Smooth muscle cell (in vitro differentiated cells): ENCODE results near the gene CDC42BPB. TPM values are rescaled to one million over a fixed set of nuclear protein-coding genes. Genes with fewer than 3 reads are reported as not detected.

Experiments
- DNase-seq: peaks from one replicate; lab custom pipeline; 2025; ENCODE audit not compliant: unreplicated experiment; lab: John Stamatoyannopoulos, UW
- H2AFZ ChIP-seq: fragments of 200-600 bp; sonication (generic); 2 replicates; pipeline ENCODE4 v1.6.0; 2016; ENCODE audit warnings: antibody characterized with exemption, low read depth, mild to moderate bottlenecking
- H3F3A ChIP-seq: fragments of 200-600 bp; sonication (generic); 2 replicates; pipeline ENCODE4 v1.6.0; 2017; ENCODE audit warnings: antibody characterized with exemption, low read depth
- H3K27ac ChIP-seq: fragments of 200-600 bp; sonication (generic); 2 replicates; pipeline ENCODE4 v1.5.1; 2016; ENCODE audit warnings: low read depth, mild to moderate bottlenecking
- H3K27me3 ChIP-seq: fragments of 200-600 bp; sonication (generic); 2 replicates; pipeline ENCODE4 v1.6.1; 2016; ENCODE audit warnings: low read depth, mild to moderate bottlenecking
- H3K36me3 ChIP-seq: fragments of 200-600 bp; sonication (generic); 2 replicates; pipeline ENCODE4 v1.5.1; 2016; ENCODE audit warnings: low read depth
- H3K4me1 ChIP-seq: fragments of 200-600 bp; sonication (generic); 2 replicates; pipeline ENCODE4 v1.5.1; 2016; ENCODE audit warnings: low read depth
- H3K4me2 ChIP-seq: fragments of 200-600 bp; sonication (generic); 2 replicates; pipeline ENCODE4 v1.6.0; 2016; ENCODE audit warnings: mild to moderate bottlenecking
- H3K4me3 ChIP-seq: fragments of 200-600 bp; sonication (generic); 2 replicates; pipeline ENCODE4 v1.5.1; 2016; ENCODE audit warnings: mild to moderate bottlenecking
- H3K79me2 ChIP-seq: fragments of 200-600 bp; sonication (generic); 2 replicates; pipeline ENCODE4 v1.6.0; 2016; ENCODE audit warnings: low read depth, mild to moderate bottlenecking
- H3K9ac ChIP-seq: fragments of 200-600 bp; sonication (generic); 2 replicates; pipeline ENCODE4 v1.6.0; 2016; ENCODE audit warnings: low read depth
- H3K9me3 ChIP-seq: fragments of 200-600 bp; sonication (generic); replicated peaks from 2 replicates; pipeline ENCODE4 v1.5.1; 2016; ENCODE audit warnings: low read depth
- H4K20me1 ChIP-seq: fragments of 200-600 bp; sonication (generic); 2 replicates; pipeline ENCODE4 v1.6.0; 2016; ENCODE audit warnings: low read depth
- CTCF ChIP-seq: fragments of 200-600 bp; sonication (generic); IDR thresholded peaks from 2 replicates; pipeline ENCODE4 v1.5.1; 2017; ENCODE audit warnings: borderline replicate concordance, mild to moderate bottlenecking, antibody characterized with exemption; ENCODE audit not compliant: insufficient read depth, poor library complexity, severe bottlenecking
- WGBS: methylation state at CpG from one replicate; pipeline ENCODE4 v1.1.7; 2016; ENCODE audit warnings: low lambda C conversion rate; 5-methylcytosine and 5-hydroxymethylcytosine counted together
- polyA plus RNA-seq: library from polyadenylated mRNA; unstranded; fragments of >200 nt; fragmentation: Nextera tagmentation; extraction: Ambion mirVana; gene quantifications from 2 replicates; pipeline ENCODE4 v1.2.1, GENCODE V29; 2016
- total RNA-seq: library from RNA; depleted of rRNA; stranded (reverse); fragments of >200 nt; gene quantifications from 2 replicates; pipeline ENCODE4 v1.2.3, GENCODE V29; 2014

Gene CDC42BPB
- total and polyA plus RNA-seq, 2 experiments from 2014 or later, result 11.3 to 71.2 TPM

- no peaks in the 10 kb centered on the region for H3K9me3 ChIP-seq
- H3K27me3 ChIP-seq, result peaks cover 15% of the 10 kb centered on the region
These were observed 31.6 kb upstream of the CDC42BPB start for GRCh38 chr14:103088921-103089320.

GRCh38 chr14:103087343-103087835 lies 30.0 kb upstream of the CDC42BPB start:
- no peak for TF ChIP-seq CTCF
- Histone ChIP-seq H3K9ac (no peak overlapping the region), H3K36me3 (no peaks in the 10 kb centered on the region), H3K4me1 (no peaks in the 10 kb centered on the region), H3K79me2 (no peaks in the 10 kb centered on the region), H3K4me3 (no peak overlapping the region), H3F3A (no peaks in the 10 kb centered on the region), H3K27me3 (peaks cover 18% of the 10 kb centered on the region), H3K9me3 (no peaks in the 10 kb centered on the region), H2AFZ (no peak overlapping the region), H3K27ac (no peak overlapping the region), H3K4me2 (no peak overlapping the region), H4K20me1 (no peaks in the 10 kb centered on the region)
- 79% methylated on average over 13 of the region's 13 CpGs for WGBS
- DNase-seq, result no peak

More at GRCh38 chr14:103088921-103089320, 31.6 kb upstream of the CDC42BPB start:
- no peak overlapping the region for H3K4me3 ChIP-seq
- no peak for TF ChIP-seq CTCF
- H3K4me2 ChIP-seq, result no peak overlapping the region
- H3K4me1 ChIP-seq, result no peaks in the 10 kb centered on the region
- H3K27ac ChIP-seq, result no peak overlapping the region
- H3K79me2 ChIP-seq, result no peaks in the 10 kb centered on the region
- H2AFZ ChIP-seq, result no peak overlapping the region
- no peak for DNase-seq
- H3K9ac ChIP-seq, result no peak overlapping the region
- no peaks in the 10 kb centered on the region for H4K20me1 ChIP-seq
- 96% methylated on average over 6 of the region's 6 CpGs for WGBS
- H3F3A ChIP-seq, result no peaks in the 10 kb centered on the region
- no peaks in the 10 kb centered on the region for H3K36me3 ChIP-seq

- H4K20me1 ChIP-seq, result no peaks in the 10 kb centered on the region
- H3K4me3 ChIP-seq, result no peak overlapping the region
- no peak overlapping the region for H3K4me2 ChIP-seq
- 75% methylated on average over 8 of the region's 8 CpGs for WGBS
- DNase-seq, result no peak
- H3K27ac ChIP-seq, result no peak overlapping the region
- peaks cover 18% of the 10 kb centered on the region for H3K27me3 ChIP-seq
- no peak overlapping the region for H3K9ac ChIP-seq
- no peaks in the 10 kb centered on the region for H3F3A ChIP-seq
- H3K79me2 ChIP-seq, result no peaks in the 10 kb centered on the region
- H3K36me3 ChIP-seq, result no peaks in the 10 kb centered on the region
- H3K9me3 ChIP-seq, result no peaks in the 10 kb centered on the region
- no peak overlapping the region for H2AFZ ChIP-seq
- no peak for TF ChIP-seq CTCF
- H3K4me1 ChIP-seq, result no peaks in the 10 kb centered on the region
These were observed 29.5 kb upstream of the CDC42BPB start for GRCh38 chr14:103086771-103087342.
